Tibial artery (tissue), 4 donors: Measurements from ENCODE around the gene FAM168B.

ENCODE experiments used
- DNase-seq, 2 donors: peaks; one replicate each; pipeline ENCODE4 v3.0.0-alpha.2; 2019
- H3K27ac ChIP-seq, 2 donors: fragments of 200-600 bp; sonication (generic) in 1 of 2; 1 replicate in 1 of 2; 2 replicates in 1 of 2; pipeline ENCODE4 v1.5.1; 2018 to 2019; ENCODE audit warnings: mild to moderate bottlenecking in 1 of 2
- H3K27me3 ChIP-seq, 2 donors: fragments of 200-600 bp; sonication (generic) in 1 of 2; one replicate each; pipeline versions ENCODE4 v1.5.1 to v1.6.0; 2016 to 2019
- H3K36me3 ChIP-seq, 3 donors: fragments of 200-600 bp; sonication (generic) in 2 of 3; one replicate each; pipeline ENCODE4 v1.5.1; 2016 to 2019; ENCODE audit warnings: mild to moderate bottlenecking in 2 of 3
- H3K4me1 ChIP-seq, 4 donors: fragments of 200-600 bp; sonication (generic) in 2 of 4; 1 replicate in 3 of 4; 2 replicates in 1 of 4; pipeline ENCODE4 v1.5.1; 2016 to 2019
- H3K4me3 ChIP-seq, 2 donors: fragments of 200-600 bp; sonication (generic) in 1 of 2; 1 replicate in 1 of 2; 2 replicates in 1 of 2; pipeline ENCODE4 v1.5.1; 2018 to 2019; ENCODE audit warnings: mild to moderate bottlenecking in 2 of 2
- H3K9me3 ChIP-seq, 3 donors: fragments of 200-600 bp; sonication (generic) in 1 of 3; one replicate each; pipeline ENCODE4 v1.5.1; 2016 to 2019
- intact Hi-C: fragments of 100-400 bp; cut with DNase I; formaldehyde crosslinking; loops from one replicate; pipeline ENCODE4 v1.15.0; 2023; ENCODE audit warnings: low total_unique reads
- TF ChIP-seq, protein P1 (sequence below), 2 experiments: fragments of 200-600 bp in 1 of 2; fragments of 450-650 bp in 1 of 2; IDR thresholded peaks; one replicate each; pipeline ENCODE4 v1.5.1; 2017 to 2019; ENCODE audit warnings: antibody characterized with exemption in 2 of 2, mild to moderate bottlenecking in 1 of 2, moderate library complexity in 1 of 2

Gene FAM168B

DNA sequence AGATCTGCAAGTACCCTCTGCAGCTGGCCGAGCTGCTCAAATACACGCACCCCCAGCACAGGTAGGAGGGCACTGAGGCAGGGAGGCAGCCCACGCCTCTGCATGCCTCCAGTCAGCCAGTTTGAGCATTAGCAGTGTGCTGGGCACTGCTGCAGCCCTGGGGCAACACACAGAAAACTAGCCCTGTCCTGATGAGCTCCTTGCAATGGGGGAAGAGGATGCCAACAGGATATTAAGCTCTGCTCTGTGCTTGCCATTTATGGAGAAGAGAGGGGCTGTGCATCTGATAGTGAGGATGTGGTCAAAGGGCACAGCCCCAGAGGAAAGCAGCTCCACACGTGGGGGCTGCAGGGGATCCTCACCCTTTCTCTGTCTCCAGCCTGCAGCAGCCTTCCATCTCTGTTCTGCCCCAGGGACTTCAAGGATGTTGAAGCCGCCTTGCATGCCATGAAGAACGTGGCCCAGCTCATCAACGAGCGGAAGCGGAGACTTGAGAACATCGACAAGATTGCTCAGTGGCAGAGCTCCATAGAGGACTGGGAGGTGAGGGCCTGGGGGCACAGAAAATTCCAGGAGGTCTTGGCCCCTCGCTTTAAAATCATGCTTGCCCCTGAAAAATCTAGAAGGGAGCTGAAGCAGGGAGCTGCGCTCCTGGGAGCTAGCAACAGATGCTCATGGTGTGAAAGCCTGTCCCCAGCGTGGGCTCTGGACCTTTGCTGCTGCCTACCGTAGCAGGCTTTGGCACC lies 51.7 kb downstream of the FAM168B start:
- H3K36me3 ChIP-seq: peaks cover 2 to 25% (median 14%) of the 10 kb centered on the region in 3 donors
- no peak overlapping the region for H3K27ac ChIP-seq
- intact Hi-C loops: no loop called here
- H3K9me3 ChIP-seq: no peaks in the 10 kb centered on the region
- no peak overlapping the region for H3K4me3 ChIP-seq
- H3K4me1 ChIP-seq: no peaks in the 10 kb centered on the region
- TF ChIP-seq, protein P1, sequence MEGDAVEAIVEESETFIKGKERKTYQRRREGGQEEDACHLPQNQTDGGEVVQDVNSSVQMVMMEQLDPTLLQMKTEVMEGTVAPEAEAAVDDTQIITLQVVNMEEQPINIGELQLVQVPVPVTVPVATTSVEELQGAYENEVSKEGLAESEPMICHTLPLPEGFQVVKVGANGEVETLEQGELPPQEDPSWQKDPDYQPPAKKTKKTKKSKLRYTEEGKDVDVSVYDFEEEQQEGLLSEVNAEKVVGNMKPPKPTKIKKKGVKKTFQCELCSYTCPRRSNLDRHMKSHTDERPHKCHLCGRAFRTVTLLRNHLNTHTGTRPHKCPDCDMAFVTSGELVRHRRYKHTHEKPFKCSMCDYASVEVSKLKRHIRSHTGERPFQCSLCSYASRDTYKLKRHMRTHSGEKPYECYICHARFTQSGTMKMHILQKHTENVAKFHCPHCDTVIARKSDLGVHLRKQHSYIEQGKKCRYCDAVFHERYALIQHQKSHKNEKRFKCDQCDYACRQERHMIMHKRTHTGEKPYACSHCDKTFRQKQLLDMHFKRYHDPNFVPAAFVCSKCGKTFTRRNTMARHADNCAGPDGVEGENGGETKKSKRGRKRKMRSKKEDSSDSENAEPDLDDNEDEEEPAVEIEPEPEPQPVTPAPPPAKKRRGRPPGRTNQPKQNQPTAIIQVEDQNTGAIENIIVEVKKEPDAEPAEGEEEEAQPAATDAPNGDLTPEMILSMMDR (IDR thresholded peaks at IDR 0.05): no peak
- DNase-seq: no peak
- no peaks in the 10 kb centered on the region for H3K27me3 ChIP-seq

DNA sequence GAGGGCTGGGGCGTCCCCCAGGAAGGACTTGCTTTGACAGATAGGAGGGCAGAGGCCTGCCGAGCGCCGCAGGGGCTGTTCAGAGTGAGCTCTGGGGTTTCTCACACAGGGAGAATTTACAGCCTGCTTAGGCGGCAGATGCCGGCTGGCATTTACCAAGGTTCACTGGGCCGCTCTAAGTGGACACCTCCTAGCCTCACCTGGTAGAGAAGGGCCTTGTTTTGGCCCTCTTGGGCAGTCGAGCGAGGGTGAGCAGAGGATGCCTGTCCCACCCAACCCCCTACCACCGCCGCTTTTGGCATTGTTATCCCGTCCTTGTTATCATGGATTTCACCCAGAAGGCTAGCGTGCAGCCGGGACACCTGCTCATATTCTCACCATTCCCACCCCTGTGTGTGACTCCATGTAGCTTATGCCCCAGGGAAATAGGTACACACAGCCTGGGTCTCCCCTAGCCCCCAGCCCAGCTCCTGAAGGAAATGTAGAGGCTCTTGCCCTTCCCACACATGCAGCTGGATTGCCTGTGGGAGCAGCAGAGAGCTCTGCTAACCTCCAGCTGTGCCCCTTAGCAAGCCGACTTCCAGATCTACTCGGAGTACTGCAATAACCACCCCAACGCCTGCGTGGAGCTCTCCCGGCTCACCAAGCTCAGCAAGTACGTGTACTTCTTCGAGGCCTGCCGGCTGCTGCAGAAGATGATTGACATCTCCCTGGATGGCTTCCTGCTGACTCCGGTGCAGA lies 52.4 kb downstream of the FAM168B start:
- TF ChIP-seq, protein P1 (IDR thresholded peaks at IDR 0.05): no peak
- H3K27ac ChIP-seq: no peak overlapping the region
- intact Hi-C loops: no loop called here
- H3K4me1 ChIP-seq: peaks cover 0 to 2% (median under 1%) of the 10 kb centered on the region in 4 donors
- no peak for DNase-seq
- peaks cover 0 to 2% of the 10 kb centered on the region in 2 donors for H3K27me3 ChIP-seq
- H3K4me3 ChIP-seq: no peak overlapping the region
- H3K9me3 ChIP-seq: no peaks in the 10 kb centered on the region
- H3K36me3 ChIP-seq: peaks cover 0 to 18% (median 10%) of the 10 kb centered on the region in 3 donors

DNA sequence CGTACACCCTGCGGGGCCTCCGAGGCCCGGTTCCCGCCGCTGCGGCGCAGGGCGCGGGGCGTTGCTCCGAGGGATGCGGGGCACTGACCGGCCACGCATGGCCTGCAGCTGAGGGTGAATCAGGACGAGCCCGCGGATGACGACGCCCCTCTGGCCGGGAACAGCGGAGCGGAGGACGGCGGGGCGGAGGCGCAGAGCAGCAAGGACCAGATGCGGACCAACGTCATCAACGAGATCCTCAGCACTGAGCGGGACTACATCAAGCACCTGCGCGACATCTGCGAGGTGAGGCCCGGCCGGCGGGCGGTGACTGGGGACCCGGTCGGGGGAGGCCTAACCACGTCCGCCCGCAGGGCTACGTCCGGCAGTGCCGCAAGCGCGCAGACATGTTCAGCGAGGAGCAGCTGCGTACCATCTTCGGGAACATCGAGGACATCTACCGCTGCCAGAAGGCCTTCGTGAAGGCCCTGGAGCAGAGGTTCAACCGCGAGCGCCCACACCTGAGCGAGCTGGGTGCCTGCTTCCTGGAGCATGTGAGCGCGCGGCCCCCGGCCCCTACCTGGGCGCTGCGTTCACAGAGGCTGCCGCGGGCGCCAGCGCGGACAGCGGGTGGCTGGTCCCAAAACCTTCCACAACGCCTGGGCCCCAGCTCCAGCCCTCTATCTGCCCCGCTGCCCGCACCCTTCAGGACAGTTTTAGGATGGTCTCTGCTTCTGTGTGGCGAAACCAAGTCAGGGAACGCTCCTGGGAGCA lies 53.2 kb downstream of the FAM168B start:
- TF ChIP-seq, protein P1 (IDR thresholded peaks at IDR 0.05): no peak
- intact Hi-C loops: no loop called here
- H3K4me3 ChIP-seq: no peak overlapping the region
- peaks cover 0 to 16% (median 10%) of the 10 kb centered on the region in 3 donors for H3K36me3 ChIP-seq
- no peak for DNase-seq
- peaks cover 0 to 10% (median 7%) of the 10 kb centered on the region in 4 donors for H3K4me1 ChIP-seq
- H3K27me3 ChIP-seq: peaks cover 0 to 9% of the 10 kb centered on the region in 2 donors
- no peak overlapping the region for H3K27ac ChIP-seq
- H3K9me3 ChIP-seq: no peaks in the 10 kb centered on the region

DNA sequence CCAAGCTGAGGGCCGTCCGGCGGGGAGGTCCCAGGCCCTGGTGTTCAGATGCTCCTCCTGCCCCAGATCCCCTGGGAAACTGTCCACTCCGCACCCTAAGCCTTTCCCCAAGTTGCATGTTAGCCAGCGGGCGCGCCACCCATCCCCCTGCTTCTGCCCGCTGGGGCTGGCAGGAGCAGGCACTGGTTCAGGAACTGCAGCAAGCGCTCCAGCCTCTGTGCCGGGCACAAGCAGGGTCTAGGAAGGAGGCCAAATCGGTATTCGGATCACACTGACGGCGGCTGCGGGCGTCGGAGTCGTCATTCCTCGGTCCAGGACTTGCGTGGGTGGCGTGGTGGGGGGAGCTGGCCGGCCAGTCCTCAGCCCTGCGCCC lies 53.7 kb downstream of the FAM168B start:
- peaks cover 0 to 14% (median 9%) of the 10 kb centered on the region in 4 donors for H3K4me1 ChIP-seq
- no peak overlapping the region for H3K4me3 ChIP-seq
- DNase-seq: no peak
- intact Hi-C loops: no loop called here
- H3K27ac ChIP-seq: no peak overlapping the region
- TF ChIP-seq, protein P1 (IDR thresholded peaks at IDR 0.05): no peak
- H3K9me3 ChIP-seq: no peaks in the 10 kb centered on the region
- peaks cover 0 to 12% of the 10 kb centered on the region in 2 donors for H3K27me3 ChIP-seq
- peaks cover 0 to 16% (median 10%) of the 10 kb centered on the region in 3 donors for H3K36me3 ChIP-seq

DNA sequence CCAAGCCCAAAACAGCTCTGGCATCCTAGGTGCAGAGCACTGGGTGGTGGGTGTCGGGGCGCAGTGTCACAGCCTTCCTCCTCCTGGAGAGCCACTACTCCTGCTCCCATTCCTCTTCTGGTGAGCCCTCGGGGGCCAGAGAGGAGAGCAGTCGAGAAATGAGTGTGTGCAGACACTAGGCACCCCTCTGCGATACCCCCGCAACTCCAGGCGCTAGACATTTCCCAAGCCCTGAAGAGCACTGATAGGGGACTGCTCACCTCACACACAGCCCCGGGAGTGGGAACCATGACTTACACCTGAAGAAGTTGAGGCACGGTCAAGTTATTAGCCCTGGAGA lies 54.2 kb downstream of the FAM168B start:
- H3K4me3 ChIP-seq: no peak overlapping the region

More for the DNA sequence above, 54.2 kb downstream of the FAM168B start:
- Histone ChIP-seq H3K27ac (no peak overlapping the region), H3K9me3 (no peaks in the 10 kb centered on the region), H3K4me1 (peaks cover 0 to 19% (median 12%) of the 10 kb centered on the region in 4 donors), H3K27me3 (peaks cover 0 to 16% of the 10 kb centered on the region in 2 donors), H3K36me3 (peaks cover 0 to 16% (median 10%) of the 10 kb centered on the region in 3 donors)
- TF ChIP-seq, protein P1 (IDR thresholded peaks at IDR 0.05): no peak
- no peak for DNase-seq
- intact Hi-C loops: no loop called here
